ENCODE data around the gene ABCC11. TPM values are rescaled to one million over a fixed set of nuclear protein-coding genes. Genes with fewer than 3 reads are reported as not detected.
"Not testable (repeated sequence)": the region's sequence is repeated elsewhere in the genome, so short reads cannot be mapped to it uniquely, and the experiment has no call there.

Gene ABCC11
- total RNA-seq, 2 donors from 2014 or later, result not detected

DNA sequence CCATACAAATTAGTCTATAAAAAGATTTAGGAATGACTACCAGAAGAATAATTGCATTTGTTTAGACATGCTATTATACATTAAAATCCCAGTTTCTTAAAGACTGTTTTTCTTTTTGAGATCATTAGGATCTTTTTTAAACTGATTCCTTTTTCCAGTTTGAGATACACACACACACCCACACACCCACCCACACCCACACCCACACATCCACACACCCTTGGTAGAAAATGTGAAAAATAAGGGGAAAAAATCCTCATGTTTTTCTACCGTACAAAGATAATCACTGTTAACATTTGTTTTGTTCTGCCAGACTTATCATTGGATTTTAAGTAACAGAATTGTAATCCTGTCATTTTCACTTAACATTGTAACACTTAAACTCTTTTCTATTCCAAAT lies 27.1 kb upstream of the ABCC11 start:
- H3K36me3 Mint-ChIP-seq (ENCODE audit: low read depth), result peaks cover 12% of the 10 kb centered on the region
- H3K4me1 Mint-ChIP-seq, result peaks cover 12% of the 10 kb centered on the region
- DNase-seq, result no peak
- H3K27me3 Mint-ChIP-seq, result no peaks in the 10 kb centered on the region
- no peak for ATAC-seq
- no peaks in the 10 kb centered on the region for H3K9me3 ChIP-seq (ENCODE audit: control insufficient read depth, low read length, poor library complexity, severe bottlenecking)
- H3K4me3 Mint-ChIP-seq, result no peak overlapping the region
- H3K27ac Mint-ChIP-seq, result no peak overlapping the region

DNA sequence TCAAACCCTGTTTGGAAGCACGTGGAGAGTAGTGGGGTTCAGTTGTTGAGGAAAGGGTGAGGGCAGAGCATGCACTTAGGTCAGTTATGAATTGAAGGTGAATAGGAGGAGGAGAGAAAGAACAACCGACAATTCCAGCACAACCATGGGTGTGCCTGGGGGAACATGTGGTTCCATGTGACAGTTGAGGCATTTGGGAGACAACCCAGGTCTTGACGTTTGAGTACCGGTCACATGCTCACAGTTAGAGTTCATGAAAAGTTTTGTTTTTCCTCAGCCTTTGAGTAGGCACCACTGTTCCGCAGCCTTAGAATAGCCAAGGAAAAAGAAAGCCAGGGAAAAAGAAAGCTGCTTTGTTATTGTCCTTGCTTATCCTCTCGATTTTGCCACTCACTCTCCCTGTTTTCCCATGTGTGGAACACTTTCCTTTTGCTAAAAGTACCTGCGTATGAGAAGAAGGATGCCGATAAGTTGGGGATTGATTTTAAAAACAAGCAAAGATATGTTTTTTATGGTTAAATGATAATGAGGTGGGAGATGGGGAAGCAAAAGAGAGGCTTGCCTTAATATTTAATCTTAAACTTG lies 25.6 kb upstream of the ABCC11 start:
- Mint-ChIP-seq H3K27me3 (no peaks in the 10 kb centered on the region), H3K36me3 (ENCODE audit: low read depth) (peaks cover 6% of the 10 kb centered on the region), H3K4me1 (peaks cover 5% of the 10 kb centered on the region), H3K27ac (no peak overlapping the region), H3K4me3 (no peak overlapping the region)
- no peak for DNase-seq
- no peak for ATAC-seq
- no peaks in the 10 kb centered on the region for H3K9me3 ChIP-seq (ENCODE audit: control insufficient read depth, low read length, poor library complexity, severe bottlenecking)

DNA sequence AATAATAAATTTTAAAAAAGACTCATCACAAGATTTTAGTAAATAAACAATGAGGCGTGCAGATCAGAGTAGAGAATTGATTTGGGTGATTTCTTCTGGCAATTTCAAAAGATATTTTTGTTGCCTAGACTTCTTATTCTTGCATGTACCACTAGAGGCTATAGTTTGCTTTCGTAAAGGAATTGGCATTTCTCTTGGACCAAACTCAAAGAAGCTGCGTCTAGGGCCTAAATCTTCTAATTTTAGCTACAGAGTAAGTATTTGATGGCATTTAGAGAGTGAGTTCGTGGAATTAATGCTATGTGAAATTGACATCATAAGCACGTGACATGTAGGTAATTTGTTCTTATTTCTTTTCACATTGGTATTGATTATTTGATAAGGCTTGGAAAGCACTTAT lies 24.4 kb upstream of the ABCC11 start:
- ATAC-seq (no peak), DNase-seq (no peak)
- peaks cover 5% of the 10 kb centered on the region for H3K36me3 Mint-ChIP-seq (ENCODE audit: low read depth)
- H3K4me1 Mint-ChIP-seq, result peaks cover 5% of the 10 kb centered on the region
- H3K27ac Mint-ChIP-seq, result no peak overlapping the region
- no peaks in the 10 kb centered on the region for H3K9me3 ChIP-seq (ENCODE audit: control insufficient read depth, low read length, poor library complexity, severe bottlenecking)
- H3K4me3 Mint-ChIP-seq, result no peak overlapping the region
- no peaks in the 10 kb centered on the region for H3K27me3 Mint-ChIP-seq

DNA sequence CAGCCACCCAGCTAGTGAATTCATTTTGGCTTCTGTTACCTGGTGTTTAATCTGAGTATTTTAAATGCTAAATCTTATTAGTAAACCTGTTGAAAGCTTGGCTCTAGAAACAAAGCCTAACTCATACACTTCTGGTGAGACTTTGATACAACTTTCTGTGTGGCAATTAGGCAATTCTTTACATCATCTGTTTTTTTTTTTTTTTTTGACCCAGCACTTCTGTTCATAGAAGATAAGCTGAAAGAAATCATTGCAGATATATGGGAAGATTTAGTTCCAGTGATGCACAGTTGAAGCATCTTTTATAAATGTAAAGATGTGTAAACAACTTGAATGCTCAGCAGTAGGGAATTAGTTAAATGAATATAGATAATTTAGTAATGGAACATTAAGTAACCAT lies 21.7 kb upstream of the ABCC11 start:
- no peaks in the 10 kb centered on the region for H3K4me1 Mint-ChIP-seq
- peaks cover 5% of the 10 kb centered on the region for H3K36me3 Mint-ChIP-seq (ENCODE audit: low read depth)
- DNase-seq (no peak), ATAC-seq (no peak)
- H3K27ac Mint-ChIP-seq, result no peak overlapping the region
- no peaks in the 10 kb centered on the region for H3K9me3 ChIP-seq (ENCODE audit: control insufficient read depth, low read length, poor library complexity, severe bottlenecking)
- H3K4me3 Mint-ChIP-seq, result no peak overlapping the region
- H3K27me3 Mint-ChIP-seq, result no peaks in the 10 kb centered on the region

DNA sequence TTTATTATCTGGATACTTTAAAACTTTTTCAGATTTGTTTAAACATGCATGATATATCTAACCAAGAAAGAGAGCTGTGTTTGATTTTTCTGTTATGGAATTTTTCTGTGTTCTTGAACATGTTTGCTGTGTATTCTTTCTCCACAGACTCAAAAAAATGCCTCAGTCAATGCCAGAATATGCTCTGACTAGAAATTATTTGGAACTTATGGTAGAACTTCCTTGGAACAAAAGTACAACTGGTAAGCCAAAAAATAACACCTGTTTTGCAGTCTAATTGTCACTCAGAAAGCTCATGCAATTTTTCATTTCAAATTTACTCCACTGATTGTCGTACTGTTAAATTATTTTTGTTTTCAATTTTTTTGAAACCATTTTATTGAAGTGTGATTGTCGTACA lies 15.3 kb upstream of the ABCC11 start:
- no peaks in the 10 kb centered on the region for H3K9me3 ChIP-seq (ENCODE audit: control insufficient read depth, low read length, poor library complexity, severe bottlenecking)
- ATAC-seq, result no peak
- Mint-ChIP-seq H3K27ac (no peak overlapping the region), H3K27me3 (no peaks in the 10 kb centered on the region), H3K4me1 (peaks cover 5% of the 10 kb centered on the region), H3K4me3 (no peak overlapping the region), H3K36me3 (ENCODE audit: low read depth) (peaks cover 21% of the 10 kb centered on the region)
- DNase-seq, result no peak

DNA sequence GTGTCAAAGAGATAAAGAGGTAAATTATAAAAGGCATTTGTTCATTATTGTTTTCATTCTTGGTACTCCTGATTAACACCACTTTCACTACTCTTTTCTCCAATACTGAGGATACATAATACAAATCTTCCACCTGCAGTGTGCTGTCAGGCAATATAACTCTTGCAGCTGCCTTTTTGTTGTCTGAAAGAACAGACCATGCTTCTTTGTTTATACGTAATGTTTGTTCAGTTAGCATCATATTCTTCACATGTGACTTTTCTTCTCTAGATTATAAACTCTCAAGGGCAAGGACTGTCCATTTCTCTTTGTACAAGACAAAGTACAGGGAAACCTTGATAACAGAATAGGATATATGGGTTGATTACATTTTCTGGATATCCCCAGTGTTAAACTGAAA lies 14.2 kb upstream of the ABCC11 start:
- H3K9me3 ChIP-seq (ENCODE audit: control insufficient read depth, low read length, poor library complexity, severe bottlenecking), result no peaks in the 10 kb centered on the region
- H3K4me3 Mint-ChIP-seq, result no peak overlapping the region
- H3K27ac Mint-ChIP-seq, result peak overlapping the region; percentile 45
- peaks cover 5% of the 10 kb centered on the region for H3K4me1 Mint-ChIP-seq
- DNase-seq (no peak), ATAC-seq (no peak)
- no peaks in the 10 kb centered on the region for H3K27me3 Mint-ChIP-seq
- peaks cover 21% of the 10 kb centered on the region for H3K36me3 Mint-ChIP-seq (ENCODE audit: low read depth)

DNA sequence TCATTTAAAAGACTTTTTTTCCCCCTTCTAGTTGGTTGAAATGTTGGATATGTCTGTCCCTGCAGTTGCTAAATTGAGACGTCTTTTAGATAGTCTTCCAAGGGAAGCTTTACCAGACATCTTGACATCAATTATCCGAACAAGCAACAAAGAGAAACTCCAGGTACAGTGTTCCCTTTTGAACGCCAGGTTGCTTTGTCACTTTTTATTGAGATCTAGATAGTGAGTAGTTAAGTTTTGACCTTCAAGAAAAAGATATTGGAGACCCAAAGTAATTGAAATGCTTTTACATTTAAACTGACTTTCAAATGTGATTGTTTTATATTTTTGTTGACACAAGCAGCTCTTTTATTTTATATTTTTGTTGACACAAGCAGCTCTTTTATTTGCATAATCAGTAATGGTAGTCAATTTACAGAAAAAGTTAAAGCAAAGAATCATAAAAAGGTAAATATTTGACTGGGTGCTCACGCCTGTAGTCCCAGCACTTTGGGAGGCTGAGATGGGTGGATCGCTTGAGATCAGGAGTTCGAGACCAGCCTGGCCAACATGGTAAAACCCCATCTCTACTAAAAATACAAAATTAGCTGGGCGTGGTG lies 9.3 kb upstream of the ABCC11 start:
- no peak for DNase-seq
- no peaks in the 10 kb centered on the region for H3K9me3 ChIP-seq (ENCODE audit: control insufficient read depth, low read length, poor library complexity, severe bottlenecking)
- Mint-ChIP-seq H3K36me3 (ENCODE audit: low read depth) (peaks cover 13% of the 10 kb centered on the region), H3K27ac (no peak overlapping the region), H3K4me3 (no peak overlapping the region), H3K4me1 (peaks cover 12% of the 10 kb centered on the region), H3K27me3 (no peaks in the 10 kb centered on the region)
- ATAC-seq, result no peak

DNA sequence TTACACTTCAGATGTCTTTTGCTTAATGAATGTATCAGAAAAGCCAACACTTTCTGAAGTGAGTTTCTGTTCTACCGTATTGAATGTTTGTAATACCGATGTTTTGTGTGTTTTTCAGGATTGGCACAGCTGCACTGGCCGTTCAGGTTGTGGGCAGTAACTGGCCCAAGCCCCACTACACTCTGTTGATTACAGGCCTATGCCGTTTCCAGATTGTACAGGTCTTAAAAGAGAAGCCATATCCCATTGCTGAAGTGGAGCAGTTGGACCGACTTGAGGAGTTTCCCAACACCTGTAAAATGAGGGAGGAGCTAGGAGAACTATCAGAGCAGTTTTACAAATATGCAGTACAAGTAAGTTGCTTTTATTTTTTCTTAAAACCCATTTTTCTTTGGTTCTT lies 4.7 kb upstream of the ABCC11 start:
- no peaks in the 10 kb centered on the region for H3K27me3 Mint-ChIP-seq
- H3K4me1 Mint-ChIP-seq, result peaks cover 17% of the 10 kb centered on the region
- no peaks in the 10 kb centered on the region for H3K9me3 ChIP-seq (ENCODE audit: control insufficient read depth, low read length, poor library complexity, severe bottlenecking)
- ATAC-seq (no peak), DNase-seq (no peak)
- peak overlapping the region; percentile 61 for H3K27ac Mint-ChIP-seq
- peaks cover 6% of the 10 kb centered on the region for H3K36me3 Mint-ChIP-seq (ENCODE audit: low read depth)
- H3K4me3 Mint-ChIP-seq, result no peak overlapping the region

DNA sequence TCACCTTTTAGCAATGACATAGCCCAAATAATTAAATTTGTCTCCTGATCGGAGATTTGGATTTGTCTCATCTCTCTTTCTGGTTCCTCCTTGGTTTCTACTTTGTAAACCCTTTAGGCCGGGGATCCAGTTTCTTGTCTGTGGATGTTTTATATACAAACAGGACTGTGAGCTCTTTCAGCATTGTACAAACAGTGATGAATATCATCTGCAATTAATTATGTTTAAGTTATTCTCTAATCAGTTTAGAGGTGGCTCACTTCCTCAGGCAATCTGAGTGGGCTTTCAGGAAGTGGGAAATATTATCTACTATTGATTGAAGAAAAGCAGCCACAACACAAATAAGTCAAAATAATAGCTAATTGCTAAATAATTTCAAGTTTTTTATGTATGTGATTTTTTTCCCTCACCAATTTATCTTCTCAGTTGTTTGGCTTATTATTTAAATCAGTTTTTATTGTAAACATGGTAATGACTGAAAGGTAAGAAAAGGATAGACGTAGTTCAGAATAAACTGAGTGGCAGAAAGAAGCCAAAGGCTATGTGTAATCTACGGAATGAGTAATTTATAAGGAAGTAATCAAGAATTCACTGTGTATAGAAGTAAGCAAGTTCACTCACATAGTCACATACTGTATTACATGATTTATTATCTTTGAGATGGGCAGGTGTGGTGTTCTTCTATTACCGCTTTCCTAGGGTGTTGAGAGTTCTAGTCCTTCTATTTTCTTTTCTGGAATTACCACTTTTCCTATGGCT lies 3.4 kb upstream of the ABCC11 start:
- H3K36me3 Mint-ChIP-seq (ENCODE audit: low read depth), result peaks cover 6% of the 10 kb centered on the region
- H3K27ac Mint-ChIP-seq, result peak overlapping the region; percentile 53
- no peak for DNase-seq
- no peak overlapping the region for H3K4me3 Mint-ChIP-seq
- H3K9me3 ChIP-seq (ENCODE audit: control insufficient read depth, low read length, poor library complexity, severe bottlenecking), result no peaks in the 10 kb centered on the region
- no peak for ATAC-seq
- no peaks in the 10 kb centered on the region for H3K27me3 Mint-ChIP-seq
- peaks cover 24% of the 10 kb centered on the region for H3K4me1 Mint-ChIP-seq

DNA sequence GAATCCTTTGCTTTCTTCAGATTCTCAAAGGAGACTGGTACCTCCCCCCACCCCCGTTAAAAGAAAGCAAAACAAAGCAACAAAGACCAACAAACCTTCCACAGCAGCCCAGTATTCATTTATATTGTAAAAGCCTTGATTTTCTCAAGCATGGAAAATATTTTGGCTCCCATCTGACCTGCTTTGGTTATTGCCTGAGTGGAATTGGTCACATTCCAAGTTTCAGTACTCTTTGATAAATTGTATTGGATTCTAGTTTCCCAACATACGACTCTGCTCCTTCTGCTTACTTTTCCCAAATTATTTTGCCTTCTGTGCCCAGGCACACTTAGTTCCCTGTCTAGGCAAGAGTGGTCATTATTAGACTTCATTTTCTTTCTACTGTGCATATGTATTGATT lies 1.3 kb downstream of the ABCC11 start:
- DNase-seq (no peak), ATAC-seq (no peak)
- Mint-ChIP-seq H3K27ac (peak overlapping the region; percentile 97), H3K4me3 (peak overlapping the region; percentile 99), H3K36me3 (ENCODE audit: low read depth) (peaks cover 5% of the 10 kb centered on the region), H3K27me3 (no peaks in the 10 kb centered on the region), H3K4me1 (peaks cover 24% of the 10 kb centered on the region)
- no peaks in the 10 kb centered on the region for H3K9me3 ChIP-seq (ENCODE audit: control insufficient read depth, low read length, poor library complexity, severe bottlenecking)

DNA sequence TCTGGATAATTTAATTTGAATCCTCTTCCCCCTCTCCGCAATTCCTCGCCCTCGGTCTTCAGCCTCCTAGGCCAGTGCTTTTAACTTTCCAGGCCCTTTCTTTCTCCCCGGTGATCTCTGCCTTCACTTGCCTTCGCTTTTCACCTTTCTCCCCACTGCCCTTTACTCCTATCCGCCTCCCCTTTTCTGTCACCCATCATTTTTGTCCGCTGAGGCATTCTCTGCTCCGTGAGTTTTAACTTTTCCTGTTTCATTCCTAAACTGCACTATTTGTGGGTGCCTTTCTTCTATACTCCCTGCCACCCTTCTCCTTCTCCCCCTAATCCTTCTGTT lies 2.5 kb downstream of the ABCC11 start:
- DNase-seq (no peak), ATAC-seq (no peak)
- Mint-ChIP-seq H3K27me3 (no peaks in the 10 kb centered on the region), H3K27ac (peak overlapping the region; percentile 97), H3K4me3 (peak overlapping the region; percentile 99), H3K36me3 (ENCODE audit: low read depth) (peaks cover 5% of the 10 kb centered on the region), H3K4me1 (peaks cover 21% of the 10 kb centered on the region)
- H3K9me3 ChIP-seq (ENCODE audit: control insufficient read depth, low read length, poor library complexity, severe bottlenecking), result no peaks in the 10 kb centered on the region

DNA sequence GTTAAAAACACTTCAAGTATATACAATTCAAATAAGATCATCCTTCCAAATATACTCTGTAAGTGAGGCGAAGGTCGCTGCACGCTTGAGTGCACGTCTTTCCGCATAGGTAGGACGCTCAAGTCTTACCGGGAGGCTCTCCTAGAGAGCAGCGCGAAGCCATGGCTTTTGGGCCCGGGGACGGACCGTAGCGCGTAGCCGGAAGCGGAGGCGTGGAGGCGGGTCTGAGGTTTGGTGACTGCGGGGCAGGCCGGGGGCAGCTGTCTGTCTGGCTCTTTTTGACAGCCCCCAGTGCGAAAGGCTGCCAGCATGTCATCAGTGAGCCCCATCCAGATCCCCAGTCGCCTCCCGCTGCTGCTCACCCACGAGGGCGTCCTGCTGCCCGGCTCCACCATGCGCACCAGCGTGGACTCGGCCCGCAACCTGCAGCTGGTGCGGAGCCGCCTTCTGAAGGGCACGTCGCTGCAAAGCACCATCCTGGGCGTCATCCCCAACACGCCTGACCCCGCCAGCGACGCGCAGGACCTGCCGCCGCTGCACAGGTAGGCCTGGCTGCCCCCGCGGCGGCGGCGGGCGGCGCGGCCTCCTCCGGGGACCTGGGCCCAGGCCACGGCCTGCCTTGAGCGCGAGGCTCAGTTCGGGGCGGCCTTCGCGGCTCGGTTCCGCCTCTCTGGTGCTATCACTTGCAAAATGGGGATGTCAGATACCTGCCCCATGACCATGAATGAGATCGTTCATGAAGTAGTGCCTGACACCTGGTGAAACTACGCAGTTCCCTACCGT lies 3.1 kb downstream of the ABCC11 start, which contains the start of gene LONP2:
TSS of gene LONP2 (plus strand) at position 221 of the 783 bp plus-strand sequence. CDS start at position 310, 89 bp downstream.
- Mint-ChIP-seq H3K4me3 (peak within 1 kb of the TSS; percentile 99), H3K4me1 (peaks cover 21% of the 10 kb centered on the region), H3K27me3 (no peaks in the 10 kb centered on the region), H3K27ac (peak within 1 kb of the TSS; percentile 97), H3K36me3 (ENCODE audit: low read depth) (peaks cover 5% of the 10 kb centered on the region)
- no peaks in the 10 kb centered on the region for H3K9me3 ChIP-seq (ENCODE audit: control insufficient read depth, low read length, poor library complexity, severe bottlenecking)
- ATAC-seq (peak; percentile 95), DNase-seq (peak; percentile 70 to 83 (median 82))

DNA sequence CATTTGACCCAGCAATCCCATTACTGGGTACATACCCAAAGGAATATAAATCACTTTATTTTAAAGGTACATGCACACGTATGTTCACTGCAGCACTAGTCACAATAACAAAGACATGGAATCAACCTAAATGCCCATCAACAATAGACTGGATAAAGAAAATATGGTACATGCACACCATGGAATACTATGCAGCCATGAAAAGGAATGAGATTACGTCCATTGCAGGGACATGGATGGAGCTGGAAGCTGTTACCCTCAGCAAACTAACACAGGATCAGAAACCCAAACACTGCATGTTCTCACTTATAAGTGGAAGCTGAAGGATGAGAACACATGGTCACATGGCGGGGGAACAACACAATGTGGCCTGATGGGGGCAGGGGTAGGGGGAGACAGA lies 7.2 kb downstream of the ABCC11 start:
- H3K4me1 Mint-ChIP-seq; DNase-seq; H3K9me3 ChIP-seq (ENCODE audit: control insufficient read depth, low read length, poor library complexity, severe bottlenecking); H3K27ac Mint-ChIP-seq; H3K4me3 Mint-ChIP-seq; H3K36me3 Mint-ChIP-seq (ENCODE audit: low read depth); ATAC-seq: not testable (repeated sequence)
- H3K27me3 Mint-ChIP-seq, result peaks cover 18% of the 10 kb centered on the region
